HepG2 (cell line): ENCODE results near the gene DIP2C. TPM values are rescaled to one million over a fixed set of nuclear protein-coding genes. Genes with fewer than 3 reads are reported as not detected.

ENCODE experiments used
- ARID5B ChIP-seq: IDR thresholded peaks from 2 replicates; pipeline ENCODE4 v1.4.0; 2020; ENCODE audit warnings: mild to moderate bottlenecking, missing genetic modification reagents
- ARNTL ChIP-seq: sonication (generic); formaldehyde crosslinking; IDR thresholded peaks from 2 replicates; pipeline ENCODE4 v1.4.0; 2020; ENCODE audit warnings: mild to moderate bottlenecking, missing genetic modification reagents
- ATF3 ChIP-seq: sonication (generic); formaldehyde crosslinking; IDR thresholded peaks from 2 replicates; pipeline ENCODE4 v1.4.0; 2020; ENCODE audit warnings: missing genetic modification reagents
- CHD4 ChIP-seq: fragments of 200-600 bp; sonication (generic); IDR thresholded peaks from 2 replicates; pipeline ENCODE4 v1.7.0; 2017; ENCODE audit warnings: mild to moderate bottlenecking, low read length, borderline replicate concordance
- HDAC2 ChIP-seq: sonication (generic); formaldehyde crosslinking; IDR thresholded peaks from 2 replicates; pipeline ENCODE4 v1.4.0; 2020; ENCODE audit warnings: missing genetic modification reagents
- HIC2 ChIP-seq: sonication (generic); formaldehyde crosslinking; IDR thresholded peaks from 2 replicates; pipeline ENCODE4 v1.9.0; 2022; ENCODE audit warnings: low read depth, missing genetic modification reagents
- MED8 ChIP-seq: sonication (generic); formaldehyde crosslinking; IDR thresholded peaks from 2 replicates; pipeline ENCODE4 v1.8.1; 2023; ENCODE audit warnings: mild to moderate bottlenecking, missing genetic modification reagents; ENCODE audit not compliant: insufficient replicate concordance
- PAF1 ChIP-seq: IDR thresholded peaks from 2 replicates; pipeline ENCODE4 v1.6.1; 2016; ENCODE audit warnings: missing genetic modification reagents, missing compliant biosample characterization
- PAWR ChIP-seq: sonication (generic); formaldehyde crosslinking; IDR thresholded peaks from 2 replicates; pipeline ENCODE4 v1.4.0; 2020; ENCODE audit warnings: missing genetic modification reagents, mild to moderate bottlenecking, borderline replicate concordance
- PHF20 ChIP-seq: sonication (generic); formaldehyde crosslinking; IDR thresholded peaks from 2 replicates; pipeline ENCODE4 v1.5.0; 2020; ENCODE audit warnings: mild to moderate bottlenecking, missing genetic modification reagents
- POLR2A ChIP-seq, 2 experiments: IDR thresholded peaks; 2 replicates each; pipeline ENCODE4 v1.6.1; 2011; ENCODE audit warnings: low read depth in 2 of 2, low read length in 2 of 2, mild to moderate bottlenecking in 1 of 2, moderate library complexity in 1 of 2; ENCODE audit not compliant: insufficient read depth in 1 of 2
- RXRB ChIP-seq: IDR thresholded peaks from 2 replicates; pipeline ENCODE4 v1.6.1; 2016; ENCODE audit warnings: borderline replicate concordance, missing genetic modification reagents, missing compliant biosample characterization
- SIN3B ChIP-seq: fragments of 150-350 bp; IDR thresholded peaks from 2 replicates; pipeline ENCODE4 v1.6.1; 2014; ENCODE audit warnings: low read length
- SIX1 ChIP-seq: sonication (generic); formaldehyde crosslinking; IDR thresholded peaks from 2 replicates; pipeline ENCODE4 v1.4.0; 2020; ENCODE audit warnings: missing genetic modification reagents, borderline replicate concordance
- ZFX ChIP-seq: sonication (generic); formaldehyde crosslinking; IDR thresholded peaks from 2 replicates; pipeline ENCODE4 v1.4.0; 2020; ENCODE audit warnings: mild to moderate bottlenecking, low read depth, missing genetic modification reagents, moderate library complexity
- ZNF280B ChIP-seq: sonication (generic); formaldehyde crosslinking; IDR thresholded peaks from 2 replicates; pipeline ENCODE4 v1.5.0; 2020; ENCODE audit warnings: missing genetic modification reagents, mild to moderate bottlenecking, borderline replicate concordance
- ZNF280D ChIP-seq: sonication (generic); formaldehyde crosslinking; IDR thresholded peaks from 2 replicates; pipeline ENCODE4 v1.5.1; 2020; ENCODE audit warnings: mild to moderate bottlenecking, missing genetic modification reagents
- ZNF724P ChIP-seq: sonication (generic); formaldehyde crosslinking; IDR thresholded peaks from 2 replicates; pipeline ENCODE4 v1.8.0; 2022; ENCODE audit warnings: missing genetic modification reagents, borderline replicate concordance
- polyA plus RNA-seq, 8 experiments: library from polyadenylated mRNA; depleted of rRNA in 3 of 8; stranded (reverse) in 7 of 8; unstranded in 1 of 8; fragments of >200 nt; fragmentation: Illumina TruSeq in 4 of 8; extraction: Trizol in 4 of 8; gene quantifications; 2 replicates each; pipeline versions ENCODE4 v1.2.1 to v1.2.3, GENCODE V29; 2011 to 2016; ENCODE audit warnings: low read depth in 4 of 8, missing spikeins in 1 of 8, mixed read lengths in 1 of 8; ENCODE audit not compliant: insufficient read depth in 1 of 8
- total RNA-seq, 5 experiments: library from RNA; depleted of rRNA; stranded (reverse); fragments of >200 nt; fragmentation: Illumina TruSeq; extraction: Trizol; gene quantifications; 2 replicates each; pipeline ENCODE4 v1.2.3, GENCODE V29; 2016; ENCODE audit warnings: low read depth in 1 of 5

The DIP2C gene
- total and polyA plus RNA-seq, 2 of the 13 experiments (the other 11 are each of a cell fraction or from before 2014, with no cell fraction given) = 2.2 to 2.7 TPM

GRCh38 chr10:712089-712488, 22.6 kb upstream of the DIP2C start (continued):
- TF ChIP-seq SIN3B = no peak
- peak; percentile 75 for TF ChIP-seq ARID5B (CRISPR knock-in tag)
- no peak for TF ChIP-seq ARNTL
- no peak for TF ChIP-seq PAF1 (CRISPR knock-in tag)
- TF ChIP-seq ZFX (CRISPR knock-in tag) = no peak
- peak; percentile 41; the same call in 1 of the 2 replicates for TF ChIP-seq CHD4
- no peak for TF ChIP-seq POLR2A (IDR thresholded peaks at IDR 0.05; ENCODE audit: insufficient read depth in 1 of 2, low read depth in 2 of 2, low read length in 2 of 2)
- TF ChIP-seq ZNF280B (CRISPR knock-in tag) = no peak
- 0 out of 2 replicates have a peak, but pooled peaks have one; percentile 67 for TF ChIP-seq ZNF280D
- TF ChIP-seq PHF20 = no peak
- no peak for TF ChIP-seq MED8 (CRISPR knock-in tag)
- TF ChIP-seq HIC2 (CRISPR knock-in tag) = no peak
- TF ChIP-seq SIX1 (CRISPR knock-in tag) = no peak
- TF ChIP-seq RXRB (CRISPR knock-in tag) = peak; percentile 38; the same call in 1 of the 2 replicates
- TF ChIP-seq PAWR (CRISPR knock-in tag) = no peak
- TF ChIP-seq HDAC2 = peak; percentile 68; the same call in 1 of the 2 replicates
- TF ChIP-seq ATF3 (CRISPR knock-in tag) = 0 out of 2 replicates have a peak, but pooled peaks have one; percentile 50
- no peak for TF ChIP-seq ZNF724P (CRISPR knock-in tag)
